ENCODE data around the gene HAP1. TPM values are rescaled to one million over a fixed set of nuclear protein-coding genes. Genes with fewer than 3 reads are reported as not detected.
A peak's percentile ranks its signal among the peaks of the same experiment; 100 is the strongest.

Gene HAP1
- total RNA-seq, 4 donors from 2014 or later, result 0.34 to 0.94 (median 0.53) TPM

DNA sequence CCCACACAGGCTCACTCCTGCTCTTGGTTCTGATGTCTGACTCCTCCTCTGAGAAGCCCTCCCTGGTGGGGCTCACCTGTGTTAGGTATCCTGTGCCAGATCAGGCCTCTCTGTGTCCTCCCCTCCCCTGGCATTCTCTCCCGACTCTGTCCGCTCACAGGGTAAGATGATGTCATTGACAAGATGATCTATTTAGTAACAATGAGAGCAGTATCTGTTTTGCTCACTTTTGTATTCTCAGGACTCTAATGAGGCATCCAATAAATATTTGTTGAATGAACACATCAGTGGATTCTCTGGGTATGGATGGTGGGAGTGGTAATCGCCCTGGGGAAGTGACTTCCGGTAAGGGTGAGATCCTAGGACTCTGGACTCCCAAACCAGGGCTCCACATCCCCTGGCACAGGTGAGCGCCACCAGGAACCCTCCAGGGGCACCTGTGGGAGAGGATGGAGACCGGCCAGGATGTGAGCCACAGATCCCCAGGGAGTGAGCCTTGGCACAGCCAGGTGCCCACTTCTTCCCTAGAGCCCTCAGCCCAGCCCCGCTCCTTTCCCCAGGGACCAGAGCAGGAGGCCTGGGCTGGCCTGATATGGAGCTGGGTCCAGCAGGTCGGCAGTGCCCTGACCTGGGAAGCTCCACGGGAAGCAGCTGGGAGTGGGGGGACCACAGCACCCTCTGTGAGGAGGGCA, 5.4 kb upstream of the HAP1 start:
- DNase-seq, result no peak
- H3K4me3 ChIP-seq, result no peak overlapping the region
- no peaks in the 10 kb centered on the region for H3K9me3 ChIP-seq
- intact Hi-C loops (cut with DNase I), result loop anchor here (2.0 kb wide), 1 partner anchor 63 kb away; no protein-coding TSS in a partner anchor
- no peaks in the 10 kb centered on the region for H3K36me3 ChIP-seq
- peaks cover 5 to 38% (median 14%) of the 10 kb centered on the region in 3 donors for H3K4me1 ChIP-seq
- 40 to 49% methylated on average over 3 to 7 of the region's 9 CpGs for WGBS, 2 donors
- TF ChIP-seq POLR2A (IDR thresholded peaks at IDR 0.05), result no peak
- TF ChIP-seq, protein P1, sequence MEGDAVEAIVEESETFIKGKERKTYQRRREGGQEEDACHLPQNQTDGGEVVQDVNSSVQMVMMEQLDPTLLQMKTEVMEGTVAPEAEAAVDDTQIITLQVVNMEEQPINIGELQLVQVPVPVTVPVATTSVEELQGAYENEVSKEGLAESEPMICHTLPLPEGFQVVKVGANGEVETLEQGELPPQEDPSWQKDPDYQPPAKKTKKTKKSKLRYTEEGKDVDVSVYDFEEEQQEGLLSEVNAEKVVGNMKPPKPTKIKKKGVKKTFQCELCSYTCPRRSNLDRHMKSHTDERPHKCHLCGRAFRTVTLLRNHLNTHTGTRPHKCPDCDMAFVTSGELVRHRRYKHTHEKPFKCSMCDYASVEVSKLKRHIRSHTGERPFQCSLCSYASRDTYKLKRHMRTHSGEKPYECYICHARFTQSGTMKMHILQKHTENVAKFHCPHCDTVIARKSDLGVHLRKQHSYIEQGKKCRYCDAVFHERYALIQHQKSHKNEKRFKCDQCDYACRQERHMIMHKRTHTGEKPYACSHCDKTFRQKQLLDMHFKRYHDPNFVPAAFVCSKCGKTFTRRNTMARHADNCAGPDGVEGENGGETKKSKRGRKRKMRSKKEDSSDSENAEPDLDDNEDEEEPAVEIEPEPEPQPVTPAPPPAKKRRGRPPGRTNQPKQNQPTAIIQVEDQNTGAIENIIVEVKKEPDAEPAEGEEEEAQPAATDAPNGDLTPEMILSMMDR (IDR thresholded peaks at IDR 0.05), result no peak
- H3K27ac ChIP-seq, result no peak overlapping the region
- peaks cover 0 to 31% (median 2%) of the 10 kb centered on the region in 4 donors for H3K27me3 ChIP-seq

DNA sequence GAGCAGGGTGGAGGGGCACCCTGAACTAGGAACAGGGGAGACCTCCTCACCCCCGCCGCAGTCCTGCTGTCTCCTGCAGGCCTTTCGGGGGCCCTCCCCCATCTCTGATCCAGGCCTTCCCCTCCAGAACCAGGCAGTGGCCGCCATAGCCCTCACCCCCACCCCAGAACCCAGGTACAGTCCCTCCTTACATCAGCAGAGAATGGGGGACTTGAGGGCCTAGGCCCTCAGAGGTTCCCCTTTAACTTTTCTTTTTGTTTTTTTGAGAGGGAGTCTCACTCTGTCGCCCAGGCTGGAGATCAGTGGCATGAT, 4.3 kb upstream of the HAP1 start:
- H3K36me3 ChIP-seq, result no peaks in the 10 kb centered on the region
- WGBS, 2 donors, result 100% methylated on average over 5 of the region's 5 CpGs; no CpG with 5 or more reads in 1 of the 2 donors

DNA sequence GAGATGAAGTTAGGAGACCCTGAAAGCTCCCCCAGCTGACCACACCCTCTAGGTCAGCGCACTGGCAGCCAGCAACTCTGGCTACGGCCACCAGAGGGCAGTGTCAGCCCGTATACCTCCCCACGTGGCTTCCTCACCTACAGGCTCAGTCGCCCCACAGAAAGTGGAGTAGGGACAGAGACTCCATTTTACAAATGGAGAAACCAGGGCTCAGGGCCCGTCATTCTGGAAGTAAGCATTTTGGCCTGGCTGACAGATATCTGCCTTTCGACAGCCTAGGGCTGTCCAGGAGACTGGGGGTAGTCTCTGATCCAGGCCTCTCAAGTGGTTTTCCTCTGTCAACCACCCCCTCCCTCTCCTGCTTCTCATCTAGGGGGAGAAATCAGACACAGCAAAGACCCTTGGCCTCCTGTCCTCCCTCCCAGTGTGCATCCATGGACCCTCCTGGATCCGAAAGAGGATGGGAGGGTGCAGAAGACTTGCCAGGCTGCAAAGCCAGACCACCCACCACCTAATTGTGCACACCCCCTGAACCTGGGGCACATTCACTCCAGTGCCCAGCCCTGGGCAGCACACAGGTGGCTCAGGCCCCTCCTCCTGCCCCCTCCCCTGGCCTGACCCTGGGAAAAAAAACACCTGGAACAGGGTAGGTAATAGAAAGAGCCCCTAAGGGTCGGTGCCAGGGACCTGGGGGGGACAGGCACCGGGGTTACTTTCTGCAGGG, 3.8 kb upstream of the HAP1 start:
- H3K9me3 ChIP-seq, result no peaks in the 10 kb centered on the region
- no peak for DNase-seq
- TF ChIP-seq POLR2A (IDR thresholded peaks at IDR 0.05), result no peak
- TF ChIP-seq, protein P1 (IDR thresholded peaks at IDR 0.05), result peak; percentile 91 to 99 (median 98)
- WGBS, 2 donors, result 1 to 7% methylated on average over 2 to 7 of the region's 10 CpGs
- H3K4me3 ChIP-seq, result no peak overlapping the region
- H3K4me1 ChIP-seq, result peaks cover 18 to 53% (median 28%) of the 10 kb centered on the region in 3 donors
- H3K27me3 ChIP-seq, result peaks cover 5 to 47% (median 13%) of the 10 kb centered on the region in 4 donors
- no peaks in the 10 kb centered on the region for H3K36me3 ChIP-seq
- H3K27ac ChIP-seq, result peak overlapping the region in 1 of 4 donors; percentile 28
- intact Hi-C loops (cut with DNase I), result loop anchor here (2.0 kb wide), 1 partner anchor 65 kb away; no protein-coding TSS in a partner anchor

More for the DNA sequence above, 4.3 kb upstream of the HAP1 start:
- no peak for DNase-seq
- peaks cover 1 to 41% (median 9%) of the 10 kb centered on the region in 4 donors for H3K27me3 ChIP-seq
- H3K9me3 ChIP-seq, result no peaks in the 10 kb centered on the region
- H3K27ac ChIP-seq, result no peak overlapping the region
- no peak overlapping the region for H3K4me3 ChIP-seq
- H3K4me1 ChIP-seq, result peaks cover 16 to 48% (median 24%) of the 10 kb centered on the region in 3 donors
- TF ChIP-seq, protein P1 (IDR thresholded peaks at IDR 0.05), result no peak
- no peak for TF ChIP-seq POLR2A (IDR thresholded peaks at IDR 0.05)
- intact Hi-C loops (cut with DNase I), result loop anchor here (2.0 kb wide), 1 partner anchor 64 kb away; no protein-coding TSS in a partner anchor

DNA sequence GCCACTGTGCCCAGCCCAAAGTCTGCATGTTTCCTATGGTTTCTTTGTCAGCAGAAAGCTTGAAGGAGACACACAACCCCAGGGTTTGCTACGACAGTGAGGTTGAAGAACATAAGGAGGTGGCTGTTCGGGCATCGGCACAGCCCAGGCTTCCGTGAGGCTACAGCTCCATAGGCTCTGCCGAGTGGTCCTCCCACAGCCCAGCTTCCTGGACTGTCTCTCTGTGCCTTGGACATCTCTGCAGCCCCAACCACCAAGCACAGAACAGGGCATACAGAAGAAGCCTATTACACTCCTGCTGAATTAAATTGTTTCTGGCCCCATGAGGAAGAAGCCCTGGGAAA, 3.2 kb upstream of the HAP1 start:
- intact Hi-C loops (cut with DNase I), result loop anchor here (2.0 kb wide), 1 partner anchor 65 kb away; no protein-coding TSS in a partner anchor
- H3K9me3 ChIP-seq, result no peaks in the 10 kb centered on the region
- H3K4me1 ChIP-seq, result peaks cover 18 to 53% (median 28%) of the 10 kb centered on the region in 3 donors
- H3K27me3 ChIP-seq, result peaks cover 5 to 53% (median 13%) of the 10 kb centered on the region in 4 donors
- no peak overlapping the region for H3K27ac ChIP-seq
- no peak for DNase-seq
- TF ChIP-seq POLR2A (IDR thresholded peaks at IDR 0.05), result no peak
- TF ChIP-seq, protein P1 (IDR thresholded peaks at IDR 0.05), result no peak
- WGBS, 2 donors, result 15 to 27% methylated on average over 4 to 5 of the region's 5 CpGs
- H3K4me3 ChIP-seq, result no peak overlapping the region
- no peaks in the 10 kb centered on the region for H3K36me3 ChIP-seq

All from esophagus squamous epithelium (tissue), 5 donors.